ENCODE data around the gene ENAM.
"Not testable (repeated sequence)": the region's sequence is repeated elsewhere in the genome, so short reads cannot be mapped to it uniquely, and the experiment has no call there.

DNA sequence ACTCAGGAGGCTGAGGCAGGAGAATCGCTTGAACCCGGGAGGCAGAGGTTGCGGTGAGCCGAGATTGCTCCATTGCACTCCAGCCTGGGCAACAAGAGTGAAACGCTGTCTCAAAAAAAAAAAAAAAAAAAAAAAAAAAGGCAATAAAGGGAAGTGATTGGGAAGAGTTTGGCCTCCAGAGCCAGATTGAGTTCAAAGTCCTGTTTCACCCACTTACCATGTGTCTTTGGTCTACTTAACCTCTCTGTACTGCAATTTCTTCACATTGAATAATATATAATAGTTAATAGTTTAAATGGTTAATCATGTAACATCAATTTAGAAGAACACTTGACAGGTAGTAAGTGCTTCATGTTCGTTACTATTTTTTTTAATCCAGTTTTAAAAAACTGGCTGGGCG lies 66.1 kb downstream of the ENAM start:
- TF ChIP-seq, protein P1, sequence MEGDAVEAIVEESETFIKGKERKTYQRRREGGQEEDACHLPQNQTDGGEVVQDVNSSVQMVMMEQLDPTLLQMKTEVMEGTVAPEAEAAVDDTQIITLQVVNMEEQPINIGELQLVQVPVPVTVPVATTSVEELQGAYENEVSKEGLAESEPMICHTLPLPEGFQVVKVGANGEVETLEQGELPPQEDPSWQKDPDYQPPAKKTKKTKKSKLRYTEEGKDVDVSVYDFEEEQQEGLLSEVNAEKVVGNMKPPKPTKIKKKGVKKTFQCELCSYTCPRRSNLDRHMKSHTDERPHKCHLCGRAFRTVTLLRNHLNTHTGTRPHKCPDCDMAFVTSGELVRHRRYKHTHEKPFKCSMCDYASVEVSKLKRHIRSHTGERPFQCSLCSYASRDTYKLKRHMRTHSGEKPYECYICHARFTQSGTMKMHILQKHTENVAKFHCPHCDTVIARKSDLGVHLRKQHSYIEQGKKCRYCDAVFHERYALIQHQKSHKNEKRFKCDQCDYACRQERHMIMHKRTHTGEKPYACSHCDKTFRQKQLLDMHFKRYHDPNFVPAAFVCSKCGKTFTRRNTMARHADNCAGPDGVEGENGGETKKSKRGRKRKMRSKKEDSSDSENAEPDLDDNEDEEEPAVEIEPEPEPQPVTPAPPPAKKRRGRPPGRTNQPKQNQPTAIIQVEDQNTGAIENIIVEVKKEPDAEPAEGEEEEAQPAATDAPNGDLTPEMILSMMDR (IDR thresholded peaks at IDR 0.05) = not testable (repeated sequence)
- not testable (repeated sequence) for TF ChIP-seq USF1 (IDR thresholded peaks at IDR 0.05; ENCODE audit: borderline replicate concordance, low read depth); CHD2 (IDR thresholded peaks at IDR 0.05; ENCODE audit: low read length, partially characterized antibody); SIN3A (IDR thresholded peaks at IDR 0.05; ENCODE audit: borderline replicate concordance, low read depth, low read length); YY1 (IDR thresholded peaks at IDR 0.05; ENCODE audit: low read depth); RFX5 (IDR thresholded peaks at IDR 0.05; ENCODE audit: low read length); TEAD4 (IDR thresholded peaks at IDR 0.05; ENCODE audit: borderline replicate concordance, insufficient read depth); SMC3 (IDR thresholded peaks at IDR 0.05; ENCODE audit: low read depth, low read length); EP300 (IDR thresholded peaks at IDR 0.05; ENCODE audit: borderline replicate concordance in 1 of 2, low read depth in 1 of 2, low read length in 1 of 2); NRF1 (IDR thresholded peaks at IDR 0.05; ENCODE audit: low read depth, low read length)
- TF ChIP-seq, protein P2, sequence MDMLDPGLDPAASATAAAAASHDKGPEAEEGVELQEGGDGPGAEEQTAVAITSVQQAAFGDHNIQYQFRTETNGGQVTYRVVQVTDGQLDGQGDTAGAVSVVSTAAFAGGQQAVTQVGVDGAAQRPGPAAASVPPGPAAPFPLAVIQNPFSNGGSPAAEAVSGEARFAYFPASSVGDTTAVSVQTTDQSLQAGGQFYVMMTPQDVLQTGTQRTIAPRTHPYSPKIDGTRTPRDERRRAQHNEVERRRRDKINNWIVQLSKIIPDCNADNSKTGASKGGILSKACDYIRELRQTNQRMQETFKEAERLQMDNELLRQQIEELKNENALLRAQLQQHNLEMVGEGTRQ (IDR thresholded peaks at IDR 0.05; ENCODE audit: borderline replicate concordance, low read depth, low read length) = not testable (repeated sequence)
- TF ChIP-seq, protein P3, sequence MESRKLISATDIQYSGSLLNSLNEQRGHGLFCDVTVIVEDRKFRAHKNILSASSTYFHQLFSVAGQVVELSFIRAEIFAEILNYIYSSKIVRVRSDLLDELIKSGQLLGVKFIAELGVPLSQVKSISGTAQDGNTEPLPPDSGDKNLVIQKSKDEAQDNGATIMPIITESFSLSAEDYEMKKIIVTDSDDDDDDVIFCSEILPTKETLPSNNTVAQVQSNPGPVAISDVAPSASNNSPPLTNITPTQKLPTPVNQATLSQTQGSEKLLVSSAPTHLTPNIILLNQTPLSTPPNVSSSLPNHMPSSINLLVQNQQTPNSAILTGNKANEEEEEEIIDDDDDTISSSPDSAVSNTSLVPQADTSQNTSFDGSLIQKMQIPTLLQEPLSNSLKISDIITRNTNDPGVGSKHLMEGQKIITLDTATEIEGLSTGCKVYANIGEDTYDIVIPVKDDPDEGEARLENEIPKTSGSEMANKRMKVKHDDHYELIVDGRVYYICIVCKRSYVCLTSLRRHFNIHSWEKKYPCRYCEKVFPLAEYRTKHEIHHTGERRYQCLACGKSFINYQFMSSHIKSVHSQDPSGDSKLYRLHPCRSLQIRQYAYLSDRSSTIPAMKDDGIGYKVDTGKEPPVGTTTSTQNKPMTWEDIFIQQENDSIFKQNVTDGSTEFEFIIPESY (IDR thresholded peaks at IDR 0.05; ENCODE audit: borderline replicate concordance, low read depth) = not testable (repeated sequence)
